Measurements from ENCODE around the gene EGLN2.
"Not testable (repeated sequence)": the region's sequence is repeated elsewhere in the genome, so short reads cannot be mapped to it uniquely, and the experiment has no call there.

EGLN2 gene

GRCh38 chr19:40798683-40799557 lies at the start of gene EGLN2:
TSS of gene EGLN2 (plus strand) at chr19:40799191. CDS start at chr19:40800573, 1,382 bp downstream.
- DNase-seq: peak; percentile 97

- DNase-seq: peak; percentile 98
Observed at GRCh38 chr19:40750058-40750873, 48.7 kb upstream of the EGLN2 start, which contains the start of gene ACTMAP. TSS of gene ACTMAP (minus strand) at chr19:40750477. CDS start at chr19:40749803, 674 bp downstream.

GRCh38 chr19:40750874-40751537 lies 48.0 kb upstream of the EGLN2 start, which contains the start of gene SNRPA:
TSS of gene SNRPA (plus strand) at chr19:40751203. CDS start at chr19:40751409, 206 bp downstream.
- peak; percentile 88 for DNase-seq

- DNase-seq: no peak
Observed at GRCh38 chr19:40752257-40752781, 46.7 kb upstream of the EGLN2 start.

GRCh38 chr19:40754611-40755247 lies 44.3 kb upstream of the EGLN2 start:
- DNase-seq: no peak

GRCh38 chr19:40755248-40755624 lies 43.8 kb upstream of the EGLN2 start:
- DNase-seq: no peak

GRCh38 chr19:40755791-40756190 lies 43.2 kb upstream of the EGLN2 start:
- no peak for DNase-seq

GRCh38 chr19:40756502-40757110 lies 42.4 kb upstream of the EGLN2 start:
- no peak for DNase-seq

GRCh38 chr19:40758491-40758890 lies 40.5 kb upstream of the EGLN2 start:
- DNase-seq: no peak

GRCh38 chr19:40759352-40759751 lies 39.6 kb upstream of the EGLN2 start:
- no peak for DNase-seq

GRCh38 chr19:40762754-40763470 lies 36.1 kb upstream of the EGLN2 start:
- DNase-seq: no peak

GRCh38 chr19:40763526-40763925 lies 35.5 kb upstream of the EGLN2 start:
- DNase-seq: no peak

- no peak for DNase-seq
Observed at GRCh38 chr19:40763963-40764362, 35.0 kb upstream of the EGLN2 start.

- not testable (repeated sequence) for DNase-seq
Observed at GRCh38 chr19:40766385-40766784, 32.6 kb upstream of the EGLN2 start.

- DNase-seq: no peak
Observed at GRCh38 chr19:40768869-40769268, 30.1 kb upstream of the EGLN2 start.

- not testable (repeated sequence) for DNase-seq
Observed at GRCh38 chr19:40771101-40771862, 27.7 kb upstream of the EGLN2 start.

- no peak for DNase-seq
Observed at GRCh38 chr19:40774916-40775631, 23.9 kb upstream of the EGLN2 start, which contains the start of gene MIA. TSS of gene MIA (plus strand) at chr19:40775521. CDS start at chr19:40775543, 22 bp downstream.

- no peak for DNase-seq
Observed at GRCh38 chr19:40775632-40776022, 23.4 kb upstream of the EGLN2 start.

- DNase-seq: no peak
Observed at GRCh38 chr19:40776364-40776763, 22.6 kb upstream of the EGLN2 start.

All from NCI-H1048 (cell line).